ENCODE data around the gene ARID1B.

Gene ARID1B

GRCh38 chr6:157054531-157054979 is 277.4 kb downstream of the ARID1B start:
- peak in 1 of 2 donors; percentile 15 for DNase-seq (ENCODE audit: low read depth in 2 of 2)

GRCh38 chr6:157055863-157056262 is 278.7 kb downstream of the ARID1B start:
- no peak for DNase-seq (ENCODE audit: low read depth in 2 of 2)

- DNase-seq (ENCODE audit: low read depth in 2 of 2) = peak; percentile 10 to 26
Observed at GRCh38 chr6:157056275-157056674, 279.1 kb downstream of the ARID1B start.

GRCh38 chr6:157058574-157058973 is 281.4 kb downstream of the ARID1B start:
- DNase-seq (ENCODE audit: low read depth in 2 of 2) = no peak

GRCh38 chr6:157059781-157060180 is 282.6 kb downstream of the ARID1B start:
- no peak for DNase-seq (ENCODE audit: low read depth in 2 of 2)

GRCh38 chr6:157060440-157060952 is 283.3 kb downstream of the ARID1B start:
- no peak for DNase-seq (ENCODE audit: low read depth in 2 of 2)

- no peak for DNase-seq (ENCODE audit: low read depth in 2 of 2)
Observed at GRCh38 chr6:157061770-157062594, 284.8 kb downstream of the ARID1B start.

- DNase-seq (ENCODE audit: low read depth in 2 of 2) = no peak
Observed at GRCh38 chr6:157063176-157063905, 286.2 kb downstream of the ARID1B start.

GRCh38 chr6:157063923-157064322 is 286.7 kb downstream of the ARID1B start:
- no peak for DNase-seq (ENCODE audit: low read depth in 2 of 2)

- no peak for DNase-seq (ENCODE audit: low read depth in 2 of 2)
Observed at GRCh38 chr6:157064502-157064901, 287.3 kb downstream of the ARID1B start.

GRCh38 chr6:157065366-157065765 is 288.2 kb downstream of the ARID1B start:
- DNase-seq (ENCODE audit: low read depth in 2 of 2) = no peak

- DNase-seq (ENCODE audit: low read depth in 2 of 2) = no peak
Observed at GRCh38 chr6:157066781-157067491, 289.8 kb downstream of the ARID1B start.

- DNase-seq (ENCODE audit: low read depth in 2 of 2) = no peak
Observed at GRCh38 chr6:157067507-157067906, 290.3 kb downstream of the ARID1B start.

GRCh38 chr6:157068691-157069324 is 291.6 kb downstream of the ARID1B start:
- no peak for DNase-seq (ENCODE audit: low read depth in 2 of 2)

- no peak for DNase-seq (ENCODE audit: low read depth in 2 of 2)
Observed at GRCh38 chr6:157069585-157069984, 292.4 kb downstream of the ARID1B start.

- no peak for DNase-seq (ENCODE audit: low read depth in 2 of 2)
Observed at GRCh38 chr6:157070403-157071107, 293.4 kb downstream of the ARID1B start.

- DNase-seq (ENCODE audit: low read depth in 2 of 2) = no peak
Observed at GRCh38 chr6:157072128-157072527, 294.9 kb downstream of the ARID1B start.

GRCh38 chr6:157073596-157073995 is 296.4 kb downstream of the ARID1B start:
- no peak for DNase-seq (ENCODE audit: low read depth in 2 of 2)

- DNase-seq (ENCODE audit: low read depth in 2 of 2) = no peak
Observed at GRCh38 chr6:157074969-157075368, 297.8 kb downstream of the ARID1B start.

GRCh38 chr6:157075549-157076450 is 298.6 kb downstream of the ARID1B start:
- no peak for DNase-seq (ENCODE audit: low read depth in 2 of 2)

All from activated CD4-positive, alpha-beta T cell treated with anti-CD3 and anti-CD28 coated beads for 24 hours (primary cell).